Thoracic aorta (tissue), 2 donors: Measurements from ENCODE around the gene FRMPD2. TPM values are rescaled to one million over a fixed set of nuclear protein-coding genes. Genes with fewer than 3 reads are reported as not detected.

ENCODE experiments used
- ATAC-seq: fragments of 150-250 bp; one replicate; pipeline ENCODE4 v1.8.0; 2017; ENCODE audit warnings: low read depth; ENCODE audit not compliant: insufficient number of reproducible peaks, low FRiP score
- DNase-seq: peaks from one replicate; pipeline ENCODE4 v3.0.0-alpha.2; 2020; ENCODE audit warnings: low spot score
- H3K27ac ChIP-seq, 2 donors: fragments of 200-600 bp; sonication (generic); 1 replicate in 1 of 2; 2 replicates in 1 of 2; pipeline ENCODE4 v1.5.1; 2016; ENCODE audit warnings: mild to moderate bottlenecking in 2 of 2, moderate library complexity in 2 of 2
- H3K27me3 ChIP-seq: fragments of 200-600 bp; sonication (generic); replicated peaks from 2 replicates; pipeline ENCODE4 v1.6.0; 2016; ENCODE audit warnings: mild to moderate bottlenecking; ENCODE audit not compliant: insufficient read depth
- H3K36me3 ChIP-seq: fragments of 200-600 bp; sonication (generic); one replicate; pipeline ENCODE4 v1.5.1; 2016
- H3K4me1 ChIP-seq, 2 donors: fragments of 200-600 bp; sonication (generic); 1 replicate in 1 of 2; 2 replicates in 1 of 2; pipeline versions ENCODE4 v1.5.1 to v1.6.0; 2016; ENCODE audit warnings: low read depth in 2 of 2, mild to moderate bottlenecking in 1 of 2; ENCODE audit not compliant: control insufficient read depth in 1 of 2
- H3K4me3 ChIP-seq: fragments of 200-600 bp; sonication (generic); 2 replicates; pipeline ENCODE4 v1.5.1; 2016; ENCODE audit warnings: mild to moderate bottlenecking
- H3K9me3 ChIP-seq: fragments of 200-600 bp; sonication (generic); 2 replicates; pipeline ENCODE4 v1.5.1; 2016
- total RNA-seq, 2 donors: library from RNA; depleted of rRNA; stranded (reverse); fragments of >200 nt; gene quantifications; one replicate each; pipeline versions ENCODE4 v1.1.0 to v1.2.3, GENCODE V29; 2016
- TF ChIP-seq, protein P1 (sequence below): fragments of 200-600 bp; sonication (generic); IDR thresholded peaks from one replicate; pipeline ENCODE4 v1.5.1; 2019; ENCODE audit warnings: antibody characterized with exemption

FRMPD2 gene
- total RNA-seq, 2 donors from 2014 or later: not detected

DNA sequence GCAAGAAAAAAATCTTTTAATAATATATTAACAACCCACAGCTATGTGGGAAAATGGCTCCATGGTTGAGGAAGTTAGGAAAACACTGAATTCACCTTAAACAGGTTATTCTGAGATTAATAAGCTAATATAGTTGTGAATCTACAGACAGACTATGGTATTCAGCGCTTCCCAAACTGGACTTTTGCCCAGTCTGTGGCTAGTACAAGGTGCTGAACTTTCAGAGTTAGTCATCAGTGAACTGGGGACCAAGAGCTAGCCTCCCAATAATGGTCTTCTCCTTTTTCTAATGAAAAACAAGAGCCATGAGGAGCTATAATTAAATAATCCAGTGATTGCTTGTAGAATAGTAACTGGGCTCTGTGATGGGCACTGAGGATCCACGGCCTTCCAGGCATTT lies 65.3 kb downstream of the FRMPD2 start:
- Histone ChIP-seq H3K27ac (no peak overlapping the region), H3K9me3 (no peaks in the 10 kb centered on the region), H3K27me3 (no peaks in the 10 kb centered on the region), H3K4me3 (no peak overlapping the region), H3K4me1 (no peaks in the 10 kb centered on the region), H3K36me3 (no peaks in the 10 kb centered on the region)
- no peak for ATAC-seq
- DNase-seq: no peak
- TF ChIP-seq, protein P1, sequence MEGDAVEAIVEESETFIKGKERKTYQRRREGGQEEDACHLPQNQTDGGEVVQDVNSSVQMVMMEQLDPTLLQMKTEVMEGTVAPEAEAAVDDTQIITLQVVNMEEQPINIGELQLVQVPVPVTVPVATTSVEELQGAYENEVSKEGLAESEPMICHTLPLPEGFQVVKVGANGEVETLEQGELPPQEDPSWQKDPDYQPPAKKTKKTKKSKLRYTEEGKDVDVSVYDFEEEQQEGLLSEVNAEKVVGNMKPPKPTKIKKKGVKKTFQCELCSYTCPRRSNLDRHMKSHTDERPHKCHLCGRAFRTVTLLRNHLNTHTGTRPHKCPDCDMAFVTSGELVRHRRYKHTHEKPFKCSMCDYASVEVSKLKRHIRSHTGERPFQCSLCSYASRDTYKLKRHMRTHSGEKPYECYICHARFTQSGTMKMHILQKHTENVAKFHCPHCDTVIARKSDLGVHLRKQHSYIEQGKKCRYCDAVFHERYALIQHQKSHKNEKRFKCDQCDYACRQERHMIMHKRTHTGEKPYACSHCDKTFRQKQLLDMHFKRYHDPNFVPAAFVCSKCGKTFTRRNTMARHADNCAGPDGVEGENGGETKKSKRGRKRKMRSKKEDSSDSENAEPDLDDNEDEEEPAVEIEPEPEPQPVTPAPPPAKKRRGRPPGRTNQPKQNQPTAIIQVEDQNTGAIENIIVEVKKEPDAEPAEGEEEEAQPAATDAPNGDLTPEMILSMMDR: no peak

- TF ChIP-seq, protein P1: no peak
- DNase-seq (no peak), ATAC-seq (no peak)
- Histone ChIP-seq H3K9me3 (no peaks in the 10 kb centered on the region), H3K36me3 (no peaks in the 10 kb centered on the region), H3K27ac (no peak overlapping the region), H3K27me3 (no peaks in the 10 kb centered on the region), H3K4me3 (no peak overlapping the region), H3K4me1 (no peaks in the 10 kb centered on the region)
Measured at GRCh38 chr10:48207853-48208252, 66.6 kb downstream of the FRMPD2 start.

DNA sequence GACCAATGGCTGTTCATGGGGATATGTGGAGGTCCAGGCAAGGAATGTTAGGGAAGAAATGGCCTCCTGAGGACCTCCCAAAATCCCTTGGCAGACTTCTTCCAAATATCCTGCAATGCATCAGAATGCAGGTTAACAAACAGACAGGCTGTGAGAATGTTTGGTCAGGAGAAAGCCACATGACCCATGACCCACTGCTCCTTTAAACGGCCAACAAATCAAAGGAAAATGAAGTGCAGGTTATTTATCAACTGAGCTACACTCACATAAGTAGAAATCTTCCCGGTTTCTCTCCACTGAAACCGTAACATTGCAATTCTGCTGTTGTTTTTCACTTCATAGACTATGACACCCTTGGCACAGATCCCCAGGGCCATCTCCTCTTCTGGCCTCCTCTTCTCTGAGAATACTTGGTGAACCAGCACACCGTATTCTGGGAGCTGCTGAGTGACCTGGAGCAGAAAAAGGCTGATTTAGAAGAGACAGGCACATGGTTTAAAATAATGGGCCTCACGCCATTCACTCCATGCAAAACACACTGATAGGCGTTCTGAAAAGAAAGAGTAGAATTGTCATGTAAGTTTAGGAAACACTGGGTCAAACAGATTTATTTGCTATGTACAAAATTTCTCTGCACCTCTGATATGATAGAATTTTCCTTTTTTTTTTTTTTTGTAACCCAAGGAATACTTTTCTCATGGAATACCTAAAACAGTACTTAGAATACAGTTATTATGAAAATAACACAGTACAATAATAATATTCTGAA lies 67.8 kb downstream of the FRMPD2 start:
- no peak for ATAC-seq
- Histone ChIP-seq H3K4me1 (no peaks in the 10 kb centered on the region), H3K27ac (no peak overlapping the region), H3K36me3 (no peaks in the 10 kb centered on the region), H3K4me3 (no peak overlapping the region), H3K27me3 (no peaks in the 10 kb centered on the region), H3K9me3 (no peaks in the 10 kb centered on the region)
- DNase-seq: no peak
- TF ChIP-seq, protein P1: no peak

DNA sequence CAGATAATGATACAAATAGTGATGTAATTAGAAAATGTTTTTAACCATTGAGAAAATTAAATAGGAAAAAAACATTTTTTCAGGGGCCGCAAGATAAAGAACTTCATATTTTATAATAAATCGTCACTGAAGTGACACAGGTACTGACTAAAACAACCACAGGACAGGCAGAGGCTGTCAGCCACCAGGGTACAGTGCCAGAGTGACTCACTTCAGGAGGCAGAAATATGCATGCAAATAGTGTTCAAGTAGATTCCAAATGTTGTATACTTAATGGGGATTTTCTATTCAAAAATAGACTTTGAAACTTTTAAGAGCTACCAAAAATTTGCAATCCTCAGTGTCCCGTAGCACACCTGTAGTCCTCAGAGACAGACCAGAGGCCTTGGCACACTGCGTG lies 68.6 kb downstream of the FRMPD2 start:
- Histone ChIP-seq H3K4me1 (no peaks in the 10 kb centered on the region), H3K9me3 (no peaks in the 10 kb centered on the region), H3K4me3 (no peak overlapping the region), H3K27me3 (no peaks in the 10 kb centered on the region), H3K36me3 (no peaks in the 10 kb centered on the region), H3K27ac (no peak overlapping the region)
- DNase-seq: no peak
- no peak for ATAC-seq
- TF ChIP-seq, protein P1: no peak

- DNase-seq (no peak), ATAC-seq (no peak)
- no peaks in the 10 kb centered on the region for H3K27me3 ChIP-seq
- TF ChIP-seq, protein P1: no peak
- no peak overlapping the region for H3K4me3 ChIP-seq
- H3K36me3 ChIP-seq: no peaks in the 10 kb centered on the region
- H3K27ac ChIP-seq: no peak overlapping the region
- H3K9me3 ChIP-seq: no peaks in the 10 kb centered on the region
- H3K4me1 ChIP-seq: no peaks in the 10 kb centered on the region
Measured at GRCh38 chr10:48199580-48200377, 74.7 kb downstream of the FRMPD2 start.
